HG03196 (cell line): Measurements from ENCODE around the gene GPR146.

Source experiments
- ATAC-seq: cut with Tn5 transposase; IDR thresholded peaks from one replicate; pipeline ENCODE4 v1.9.1; 2021; ENCODE audit not compliant: unreplicated experiment

The GPR146 gene

GRCh38 chr7:1103789-1104515 is 59.6 kb downstream of the GPR146 start:
- no peak for ATAC-seq

GRCh38 chr7:1104516-1105179 is 60.3 kb downstream of the GPR146 start:
- ATAC-seq, result no peak

GRCh38 chr7:1105189-1105588 is 60.8 kb downstream of the GPR146 start:
- peak; percentile 45 for ATAC-seq

GRCh38 chr7:1106063-1106792 is 61.9 kb downstream of the GPR146 start:
- no peak for ATAC-seq

GRCh38 chr7:1106793-1107421 is 62.6 kb downstream of the GPR146 start:
- no peak for ATAC-seq

- ATAC-seq, result no peak
These were observed 64.0 kb downstream of the GPR146 start for GRCh38 chr7:1108264-1108920.
